Fibroblast of mammary gland (primary cell): ENCODE data around the gene ZFP14.
A peak's percentile ranks its signal among the peaks of the same experiment; 100 is the strongest.
"Not testable (repeated sequence)": the region's sequence is repeated elsewhere in the genome, so short reads cannot be mapped to it uniquely, and the experiment has no call there.

Experiments
- DNase-seq: peaks from one replicate; pipeline ENCODE4 v3.0.0-alpha.2; 2010; ENCODE audit warnings: low read depth
- H3K4me3 ChIP-seq: 2 replicates; pipeline ENCODE4 v1.5.1; 2011; ENCODE audit warnings: low read depth, mild to moderate bottlenecking, low read length, moderate library complexity; ENCODE audit not compliant: control insufficient read depth
- TF ChIP-seq, protein P1 (sequence below): conservative IDR thresholded peaks from 2 replicates; pipeline ENCODE4 v1.5.1; 2011; ENCODE audit warnings: low read depth, low read length, inconsistent platforms; ENCODE audit not compliant: control insufficient read depth, insufficient read depth

ZFP14 gene

DNA sequence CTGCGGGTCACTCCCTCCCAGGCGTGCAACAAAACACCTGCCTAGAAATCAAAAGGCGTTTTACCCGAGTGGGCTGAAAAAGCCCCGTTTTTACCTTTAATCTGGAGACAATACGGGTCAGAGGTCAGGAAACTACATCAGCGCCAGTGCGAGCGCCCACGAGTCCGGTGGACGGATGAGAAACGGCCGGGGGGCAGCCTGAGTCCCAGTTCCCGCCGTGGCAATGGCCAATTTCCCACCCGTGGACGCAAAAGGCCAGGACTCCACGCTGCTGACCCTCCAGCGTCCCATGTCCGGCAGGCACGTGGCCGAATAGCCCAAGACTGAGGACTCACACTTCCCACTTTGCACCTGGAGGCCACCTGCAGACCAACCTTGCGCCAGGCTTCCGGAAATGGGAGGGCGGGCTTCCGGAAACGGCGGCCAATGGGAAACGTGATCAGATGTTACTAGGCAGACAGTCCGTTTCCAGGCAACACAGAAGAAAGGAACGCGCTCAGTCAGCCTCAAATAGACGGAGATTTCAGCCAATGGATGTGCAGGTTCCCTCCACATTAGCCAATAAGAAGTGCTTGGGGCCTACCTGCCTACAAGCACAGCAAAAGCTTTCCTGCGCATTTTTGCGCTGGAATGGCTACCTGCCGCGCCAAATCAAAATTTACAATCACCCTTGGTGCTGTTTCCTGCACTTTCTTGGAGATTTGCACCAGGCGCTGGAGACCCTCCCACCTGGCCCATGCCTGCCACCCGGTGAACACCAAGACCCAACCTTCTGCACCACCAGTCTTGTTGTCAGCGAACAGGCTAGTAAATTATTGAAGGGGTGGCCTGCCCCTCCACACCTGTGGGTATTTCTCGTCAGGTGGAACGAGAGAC lies 47.4 kb downstream of the ZFP14 start:
- peak overlapping the region; percentile 96 for H3K4me3 ChIP-seq
- TF ChIP-seq, protein P1, sequence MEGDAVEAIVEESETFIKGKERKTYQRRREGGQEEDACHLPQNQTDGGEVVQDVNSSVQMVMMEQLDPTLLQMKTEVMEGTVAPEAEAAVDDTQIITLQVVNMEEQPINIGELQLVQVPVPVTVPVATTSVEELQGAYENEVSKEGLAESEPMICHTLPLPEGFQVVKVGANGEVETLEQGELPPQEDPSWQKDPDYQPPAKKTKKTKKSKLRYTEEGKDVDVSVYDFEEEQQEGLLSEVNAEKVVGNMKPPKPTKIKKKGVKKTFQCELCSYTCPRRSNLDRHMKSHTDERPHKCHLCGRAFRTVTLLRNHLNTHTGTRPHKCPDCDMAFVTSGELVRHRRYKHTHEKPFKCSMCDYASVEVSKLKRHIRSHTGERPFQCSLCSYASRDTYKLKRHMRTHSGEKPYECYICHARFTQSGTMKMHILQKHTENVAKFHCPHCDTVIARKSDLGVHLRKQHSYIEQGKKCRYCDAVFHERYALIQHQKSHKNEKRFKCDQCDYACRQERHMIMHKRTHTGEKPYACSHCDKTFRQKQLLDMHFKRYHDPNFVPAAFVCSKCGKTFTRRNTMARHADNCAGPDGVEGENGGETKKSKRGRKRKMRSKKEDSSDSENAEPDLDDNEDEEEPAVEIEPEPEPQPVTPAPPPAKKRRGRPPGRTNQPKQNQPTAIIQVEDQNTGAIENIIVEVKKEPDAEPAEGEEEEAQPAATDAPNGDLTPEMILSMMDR = no peak
- peak; percentile 95 for DNase-seq

DNA sequence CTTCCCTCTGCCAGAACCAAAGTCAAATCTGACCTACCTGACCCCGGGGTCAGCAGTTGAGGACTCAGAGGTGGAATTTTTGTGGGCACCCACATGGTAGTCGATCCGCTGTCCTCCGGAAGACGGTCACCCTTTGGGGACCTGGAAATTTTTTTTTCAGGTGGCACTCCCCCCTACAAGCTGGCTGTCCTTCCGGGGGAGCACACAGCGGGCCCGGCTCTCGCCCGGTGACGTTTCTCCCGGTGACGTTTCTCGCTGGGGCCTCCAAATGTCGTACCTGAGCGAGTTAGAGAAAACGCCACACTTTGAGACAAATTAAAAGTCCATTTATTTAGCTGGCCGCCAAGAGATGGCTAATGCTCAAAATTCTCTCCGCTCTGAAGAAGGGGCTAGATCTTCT lies 48.8 kb downstream of the ZFP14 start:
- H3K4me3 ChIP-seq = no peak overlapping the region
- TF ChIP-seq, protein P1 = no peak
- DNase-seq = no peak

DNA sequence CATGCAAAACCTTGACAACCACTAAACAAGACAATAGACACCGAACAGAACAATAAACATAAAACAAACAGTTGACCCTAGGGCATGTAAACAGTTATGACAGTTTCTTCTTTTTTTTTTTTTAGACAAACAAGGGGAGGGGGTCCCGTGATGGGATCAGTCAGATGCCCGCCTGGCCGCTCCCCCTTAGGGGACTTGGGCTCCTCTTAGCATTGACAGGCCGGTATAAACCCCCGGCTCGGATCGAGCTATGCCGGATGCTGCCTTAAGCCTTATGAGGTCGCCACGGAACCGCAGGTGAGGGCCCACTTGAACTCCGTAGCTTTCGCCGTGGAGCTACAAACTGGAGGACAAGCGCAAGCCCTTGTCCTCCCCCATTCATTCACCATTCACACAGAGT lies 49.5 kb downstream of the ZFP14 start:
- not testable (repeated sequence) for DNase-seq, H3K4me3 ChIP-seq

DNA sequence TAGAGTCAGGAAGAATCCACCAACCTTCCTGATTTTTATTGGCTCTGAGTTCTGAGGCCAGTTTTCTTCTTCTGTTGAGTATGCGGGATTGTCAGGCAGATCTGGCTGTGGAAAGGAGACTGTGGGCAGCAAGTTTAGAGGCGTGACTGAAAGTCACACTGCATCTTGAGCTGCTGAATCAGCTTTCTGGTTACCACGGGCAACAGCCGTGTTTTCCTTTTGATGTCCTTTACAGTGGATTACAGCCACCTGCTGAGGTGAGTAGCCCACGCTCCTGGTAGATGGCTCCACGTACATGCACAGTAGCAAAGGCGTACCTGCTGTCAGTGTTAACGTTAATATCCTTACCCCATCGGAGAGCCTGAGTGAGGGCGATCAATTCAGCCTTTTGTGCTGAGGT lies 52.4 kb downstream of the ZFP14 start:
- not testable (repeated sequence) for H3K4me3 ChIP-seq, DNase-seq

DNA sequence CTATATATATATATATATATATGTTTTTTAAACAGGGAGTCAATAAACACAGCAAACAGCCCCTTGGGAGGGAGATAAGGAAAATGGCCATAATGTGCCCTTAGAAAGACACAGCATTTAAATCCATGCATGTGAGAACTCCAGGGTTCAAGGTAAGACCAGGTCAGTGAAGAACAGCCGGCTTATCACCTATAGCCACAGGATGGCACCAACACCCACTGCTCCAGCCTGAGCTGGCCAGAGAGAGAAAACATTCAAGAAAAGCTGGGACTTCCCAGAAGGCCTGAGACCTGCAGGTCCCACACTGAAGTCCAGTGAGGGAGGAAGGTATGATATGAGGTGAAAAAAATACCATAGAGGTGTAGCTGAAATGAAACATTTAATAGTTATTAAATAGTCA lies 63.8 kb downstream of the ZFP14 start:
- not testable (repeated sequence) for DNase-seq, H3K4me3 ChIP-seq

DNA sequence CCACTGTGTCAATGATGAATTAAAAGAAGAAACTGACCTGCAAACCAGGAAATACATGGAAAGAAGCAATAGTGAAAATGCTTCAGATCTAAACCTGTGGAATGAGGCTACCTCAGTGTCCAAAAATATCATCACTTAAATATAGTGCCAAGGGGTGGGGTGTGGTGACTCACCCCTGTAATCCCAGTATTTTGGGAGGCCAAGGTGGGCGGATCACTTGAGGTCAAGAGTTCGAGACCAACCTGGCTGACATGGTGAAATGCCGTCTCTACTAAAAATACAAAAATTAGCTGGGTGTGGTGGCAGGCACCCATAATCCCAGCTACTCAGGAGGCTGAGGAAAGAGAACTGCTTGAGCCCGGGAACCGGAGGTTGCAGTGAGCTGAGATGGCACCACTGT lies 64.9 kb downstream of the ZFP14 start:
- not testable (repeated sequence) for DNase-seq

DNA sequence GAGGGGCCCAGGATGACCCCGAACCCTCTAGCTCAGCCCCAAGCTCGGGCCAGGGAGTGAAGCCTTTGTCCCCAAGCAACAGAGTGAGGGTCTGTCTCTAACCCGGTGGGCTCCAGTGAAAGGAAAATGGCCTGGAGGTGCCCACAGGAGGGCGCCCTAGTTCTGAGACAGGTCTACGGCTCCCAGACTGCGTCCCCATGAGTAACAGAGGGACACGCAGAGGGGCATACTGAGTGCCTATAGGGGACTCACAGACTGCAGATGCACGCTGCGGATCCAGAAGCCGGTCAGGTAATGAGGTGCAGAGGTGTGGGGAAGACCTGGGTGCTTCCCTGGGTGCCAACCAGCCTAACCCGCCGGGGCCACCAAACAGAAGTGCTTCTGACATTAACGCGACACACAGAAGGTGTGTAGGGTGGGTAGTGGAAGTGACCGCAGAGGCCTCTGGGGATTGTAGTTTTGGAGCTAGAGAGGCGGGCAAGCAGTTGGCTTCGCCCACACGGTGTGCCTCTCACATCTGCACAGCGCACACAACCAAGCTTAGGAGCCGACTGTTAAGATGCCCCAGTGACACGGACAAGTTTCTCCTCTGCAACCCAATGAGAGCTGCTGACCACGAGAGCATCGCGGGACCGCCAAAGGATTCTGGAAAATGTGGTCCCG lies 67.8 kb downstream of the ZFP14 start:
- DNase-seq, H3K4me3 ChIP-seq: not testable (repeated sequence)

More for the DNA sequence above, 64.9 kb downstream of the ZFP14 start:
- H3K4me3 ChIP-seq = not testable (repeated sequence)

DNA sequence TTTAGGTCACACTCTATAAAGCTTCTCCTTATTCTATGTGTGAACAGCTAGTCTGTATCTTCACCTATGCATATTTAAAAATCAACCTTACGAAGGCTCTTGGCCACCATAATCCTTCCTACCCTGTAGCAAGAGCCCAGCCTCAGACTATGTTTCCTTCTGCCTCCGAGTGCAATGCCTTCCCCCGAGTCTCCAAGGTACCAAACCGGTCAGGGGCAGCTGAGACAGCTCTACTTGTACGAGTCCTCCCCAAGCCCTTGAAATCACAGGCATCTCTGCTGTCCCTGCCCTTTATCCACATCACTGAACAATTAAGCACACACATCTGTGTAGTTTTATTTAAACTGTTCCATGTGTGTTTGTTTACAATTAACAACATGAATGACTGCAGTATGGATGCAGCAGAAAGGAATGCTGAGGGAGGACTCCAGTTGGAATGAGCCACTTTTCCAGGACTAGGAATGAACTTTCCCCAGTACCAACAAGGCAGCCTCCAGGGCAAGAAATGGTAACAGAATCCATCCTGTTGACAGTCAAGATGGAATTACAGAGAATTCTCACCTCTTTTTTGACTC lies 68.5 kb downstream of the ZFP14 start:
- H3K4me3 ChIP-seq = not testable (repeated sequence)
- peak; percentile 30 for DNase-seq

DNA sequence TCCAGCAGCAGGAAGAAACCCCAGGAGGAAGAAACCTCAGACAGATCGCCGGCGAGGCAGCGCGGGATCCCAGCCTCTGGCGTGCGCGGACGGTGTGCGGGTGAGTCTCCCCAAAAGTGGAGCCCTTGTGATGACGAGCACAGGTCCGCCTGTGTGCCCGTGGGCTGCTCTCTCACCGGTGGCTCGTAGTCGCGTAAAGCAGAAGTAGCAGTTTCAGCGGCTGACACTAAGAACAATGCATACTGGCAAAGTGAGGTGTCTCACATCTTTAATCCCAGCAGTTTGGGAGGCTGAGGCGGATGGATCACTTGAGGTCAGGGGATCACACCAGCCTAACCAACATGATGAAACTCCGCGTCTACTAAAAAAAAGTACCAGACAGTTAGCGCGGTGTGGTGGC lies 69.2 kb downstream of the ZFP14 start:
- H3K4me3 ChIP-seq, DNase-seq: not testable (repeated sequence)

DNA sequence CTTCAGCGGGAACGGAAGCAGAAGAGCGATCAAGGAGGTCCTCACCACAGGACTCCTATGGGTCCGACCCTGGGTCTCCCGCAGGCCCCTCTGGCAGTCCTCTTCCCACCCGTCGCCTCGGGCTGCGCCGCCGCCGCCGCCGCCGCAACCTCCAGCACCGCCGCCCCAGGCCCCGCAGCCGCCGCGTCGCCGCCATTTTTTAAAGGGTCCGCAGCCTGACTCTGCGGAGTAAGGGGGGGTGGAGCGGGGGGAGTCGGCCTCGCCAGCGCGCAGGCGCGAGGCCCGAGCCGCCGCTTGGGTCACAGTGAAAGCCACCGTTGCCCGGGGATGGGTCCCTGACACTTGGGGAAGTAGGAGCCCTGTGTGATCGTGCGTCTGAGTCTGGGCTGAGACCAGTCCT lies 69.7 kb downstream of the ZFP14 start:
- DNase-seq, H3K4me3 ChIP-seq: not testable (repeated sequence)

DNA sequence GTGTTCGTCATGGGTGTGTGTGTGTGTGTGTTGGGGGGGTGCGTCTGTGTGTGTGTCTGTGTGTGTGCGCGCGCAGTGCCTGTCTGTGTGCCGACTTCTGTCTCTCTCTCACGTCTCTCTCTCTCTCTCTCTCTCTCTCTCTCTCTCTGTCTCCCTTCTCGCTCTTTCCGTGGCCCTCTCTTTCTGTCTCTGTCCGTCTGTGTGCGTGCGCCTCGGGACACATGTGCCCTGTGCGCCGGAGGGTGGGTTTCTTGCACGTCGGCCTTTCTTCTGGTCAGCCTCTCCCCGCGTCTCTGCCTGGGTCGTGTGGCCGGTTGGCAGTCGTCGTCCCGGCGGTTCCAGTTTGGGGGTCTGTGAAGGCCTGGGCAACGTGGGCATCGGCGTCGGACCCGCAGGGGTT lies 86.7 kb downstream of the ZFP14 start:
- DNase-seq, H3K4me3 ChIP-seq: not testable (repeated sequence)
